ENCODE results near the gene PGBD4.
A peak's percentile ranks its signal among the peaks of the same experiment; 100 is the strongest.

PGBD4 gene

GRCh38 chr15:34125945-34126344, 24.1 kb downstream of the PGBD4 start:
- no peaks in the 10 kb centered on the region for H3K36me3 ChIP-seq (ENCODE audit: control insufficient read depth in 5 of 5, insufficient read depth in 5 of 5, low read length in 5 of 5)
- H3K4me1 ChIP-seq (ENCODE audit: control insufficient read depth in 5 of 5, insufficient read depth in 5 of 5, low read length in 5 of 5): no peaks in the 10 kb centered on the region
- H3K4me3 ChIP-seq (ENCODE audit: low read depth in 1 of 5, low read length in 5 of 5): no peak overlapping the region
- H3K27ac ChIP-seq (ENCODE audit: low read depth, low read length): no peak overlapping the region
- H3K27me3 ChIP-seq (ENCODE audit: control insufficient read depth in 5 of 5, insufficient read depth in 4 of 5, low read length in 5 of 5): no peaks in the 10 kb centered on the region
- H3K9ac ChIP-seq (ENCODE audit: low read length in 5 of 5): no peak overlapping the region
- H3K9me3 ChIP-seq (ENCODE audit: control insufficient read depth in 5 of 5, low read length in 5 of 5): no peaks in the 10 kb centered on the region

- no peak overlapping the region for H3K9ac ChIP-seq (ENCODE audit: low read length in 5 of 5)
- H3K27ac ChIP-seq (ENCODE audit: low read depth, low read length): no peak overlapping the region
- H3K36me3 ChIP-seq (ENCODE audit: control insufficient read depth in 5 of 5, insufficient read depth in 5 of 5, low read length in 5 of 5): no peaks in the 10 kb centered on the region
- no peaks in the 10 kb centered on the region for H3K4me1 ChIP-seq (ENCODE audit: control insufficient read depth in 5 of 5, insufficient read depth in 5 of 5, low read length in 5 of 5)
- H3K27me3 ChIP-seq (ENCODE audit: control insufficient read depth in 5 of 5, insufficient read depth in 4 of 5, low read length in 5 of 5): no peaks in the 10 kb centered on the region
- H3K4me3 ChIP-seq (ENCODE audit: low read depth in 1 of 5, low read length in 5 of 5): no peak overlapping the region
- H3K9me3 ChIP-seq (ENCODE audit: control insufficient read depth in 5 of 5, low read length in 5 of 5): no peaks in the 10 kb centered on the region
Measured at GRCh38 chr15:34126522-34126921, 24.6 kb downstream of the PGBD4 start.

GRCh38 chr15:34128898-34129297, 27.0 kb downstream of the PGBD4 start:
- no peaks in the 10 kb centered on the region for H3K27me3 ChIP-seq (ENCODE audit: control insufficient read depth in 5 of 5, insufficient read depth in 4 of 5, low read length in 5 of 5)
- H3K36me3 ChIP-seq (ENCODE audit: control insufficient read depth in 5 of 5, insufficient read depth in 5 of 5, low read length in 5 of 5): peaks cover 0 to 5% (median 0%) of the 10 kb centered on the region in 5 donors
- no peaks in the 10 kb centered on the region for H3K4me1 ChIP-seq (ENCODE audit: control insufficient read depth in 5 of 5, insufficient read depth in 5 of 5, low read length in 5 of 5)
- H3K9ac ChIP-seq (ENCODE audit: low read length in 5 of 5): no peak overlapping the region
- H3K9me3 ChIP-seq (ENCODE audit: control insufficient read depth in 5 of 5, low read length in 5 of 5): no peaks in the 10 kb centered on the region
- H3K4me3 ChIP-seq (ENCODE audit: low read depth in 1 of 5, low read length in 5 of 5): no peak overlapping the region
- H3K27ac ChIP-seq (ENCODE audit: low read depth, low read length): no peak overlapping the region

GRCh38 chr15:34132881-34133280, 31.0 kb downstream of the PGBD4 start:
- no peak overlapping the region for H3K9ac ChIP-seq (ENCODE audit: low read length in 5 of 5)
- H3K9me3 ChIP-seq (ENCODE audit: control insufficient read depth in 5 of 5, low read length in 5 of 5): no peaks in the 10 kb centered on the region

GRCh38 chr15:34133511-34133910, 31.6 kb downstream of the PGBD4 start:
- Histone ChIP-seq H3K27me3 (ENCODE audit: control insufficient read depth in 5 of 5, insufficient read depth in 4 of 5, low read length in 5 of 5) (no peaks in the 10 kb centered on the region), H3K9ac (ENCODE audit: low read length in 5 of 5) (no peak overlapping the region), H3K9me3 (ENCODE audit: control insufficient read depth in 5 of 5, low read length in 5 of 5) (no peaks in the 10 kb centered on the region), H3K36me3 (ENCODE audit: control insufficient read depth in 5 of 5, insufficient read depth in 5 of 5, low read length in 5 of 5) (peaks cover 0 to 5% (median 3%) of the 10 kb centered on the region in 5 donors), H3K4me3 (ENCODE audit: low read depth in 1 of 5, low read length in 5 of 5) (no peak overlapping the region), H3K4me1 (ENCODE audit: control insufficient read depth in 5 of 5, insufficient read depth in 5 of 5, low read length in 5 of 5) (no peaks in the 10 kb centered on the region), H3K27ac (ENCODE audit: low read depth, low read length) (no peak overlapping the region)

More at GRCh38 chr15:34132881-34133280, 31.0 kb downstream of the PGBD4 start:
- Histone ChIP-seq H3K27ac (ENCODE audit: low read depth, low read length) (no peak overlapping the region), H3K4me1 (ENCODE audit: control insufficient read depth in 5 of 5, insufficient read depth in 5 of 5, low read length in 5 of 5) (no peaks in the 10 kb centered on the region), H3K27me3 (ENCODE audit: control insufficient read depth in 5 of 5, insufficient read depth in 4 of 5, low read length in 5 of 5) (no peaks in the 10 kb centered on the region), H3K4me3 (ENCODE audit: low read depth in 1 of 5, low read length in 5 of 5) (no peak overlapping the region), H3K36me3 (ENCODE audit: control insufficient read depth in 5 of 5, insufficient read depth in 5 of 5, low read length in 5 of 5) (peaks cover 0 to 5% (median 0%) of the 10 kb centered on the region in 5 donors)

- Histone ChIP-seq H3K9me3 (ENCODE audit: control insufficient read depth in 5 of 5, low read length in 5 of 5) (no peaks in the 10 kb centered on the region), H3K4me3 (ENCODE audit: low read depth in 1 of 5, low read length in 5 of 5) (no peak overlapping the region), H3K9ac (ENCODE audit: low read length in 5 of 5) (peak overlapping the region in 1 of 5 donors; percentile 22), H3K36me3 (ENCODE audit: control insufficient read depth in 5 of 5, insufficient read depth in 5 of 5, low read length in 5 of 5) (peaks cover 21 to 66% (median 43%) of the 10 kb centered on the region in 5 donors), H3K4me1 (ENCODE audit: control insufficient read depth in 5 of 5, insufficient read depth in 5 of 5, low read length in 5 of 5) (peaks cover 0 to 4% (median 0%) of the 10 kb centered on the region in 5 donors), H3K27me3 (ENCODE audit: control insufficient read depth in 5 of 5, insufficient read depth in 4 of 5, low read length in 5 of 5) (no peaks in the 10 kb centered on the region), H3K27ac (ENCODE audit: low read depth, low read length) (no peak overlapping the region)
Measured at GRCh38 chr15:34147371-34148140, 45.7 kb downstream of the PGBD4 start.

GRCh38 chr15:34154725-34155204, 52.9 kb downstream of the PGBD4 start:
- Histone ChIP-seq H3K27ac (ENCODE audit: low read depth, low read length) (no peak overlapping the region), H3K36me3 (ENCODE audit: control insufficient read depth in 5 of 5, insufficient read depth in 5 of 5, low read length in 5 of 5) (peaks cover 31 to 61% (median 38%) of the 10 kb centered on the region in 5 donors), H3K27me3 (ENCODE audit: control insufficient read depth in 5 of 5, insufficient read depth in 4 of 5, low read length in 5 of 5) (no peaks in the 10 kb centered on the region), H3K9ac (ENCODE audit: low read length in 5 of 5) (no peak overlapping the region), H3K4me3 (ENCODE audit: low read depth in 1 of 5, low read length in 5 of 5) (no peak overlapping the region), H3K4me1 (ENCODE audit: control insufficient read depth in 5 of 5, insufficient read depth in 5 of 5, low read length in 5 of 5) (no peaks in the 10 kb centered on the region), H3K9me3 (ENCODE audit: control insufficient read depth in 5 of 5, low read length in 5 of 5) (peaks cover 0 to 13% (median 8%) of the 10 kb centered on the region in 5 donors)

GRCh38 chr15:34155859-34156258, 54.0 kb downstream of the PGBD4 start:
- Histone ChIP-seq H3K9ac (ENCODE audit: low read length in 5 of 5) (no peak overlapping the region), H3K4me1 (ENCODE audit: control insufficient read depth in 5 of 5, insufficient read depth in 5 of 5, low read length in 5 of 5) (no peaks in the 10 kb centered on the region), H3K27ac (ENCODE audit: low read depth, low read length) (no peak overlapping the region), H3K36me3 (ENCODE audit: control insufficient read depth in 5 of 5, insufficient read depth in 5 of 5, low read length in 5 of 5) (peaks cover 25 to 54% (median 34%) of the 10 kb centered on the region in 5 donors), H3K27me3 (ENCODE audit: control insufficient read depth in 5 of 5, insufficient read depth in 4 of 5, low read length in 5 of 5) (no peaks in the 10 kb centered on the region), H3K4me3 (ENCODE audit: low read depth in 1 of 5, low read length in 5 of 5) (no peak overlapping the region), H3K9me3 (ENCODE audit: control insufficient read depth in 5 of 5, low read length in 5 of 5) (peaks cover 0 to 14% (median 8%) of the 10 kb centered on the region in 5 donors)

Data from subcutaneous abdominal adipose tissue (tissue), 5 donors.